ENCODE data around the gene CCNK.

Gene CCNK

GRCh38 chr14:99452968-99453367, 28.2 kb upstream of the CCNK start:
- no peak overlapping the region for H3K4me3 ChIP-seq (ENCODE audit: low read depth, low read length)
- no peak for TF ChIP-seq CTCF (IDR thresholded peaks at IDR 0.05; ENCODE audit: borderline replicate concordance, insufficient read depth, low read depth, low read length)

GRCh38 chr14:99454246-99454645, 27.0 kb upstream of the CCNK start:
- H3K4me3 ChIP-seq (ENCODE audit: low read depth, low read length) = no peak overlapping the region

GRCh38 chr14:99459481-99460100, 21.6 kb upstream of the CCNK start:
- H3K4me3 ChIP-seq (ENCODE audit: low read depth, low read length) = no peak overlapping the region
- no peak for TF ChIP-seq CTCF (IDR thresholded peaks at IDR 0.05; ENCODE audit: borderline replicate concordance, insufficient read depth, low read depth, low read length)

More at GRCh38 chr14:99454246-99454645, 27.0 kb upstream of the CCNK start:
- TF ChIP-seq CTCF (IDR thresholded peaks at IDR 0.05; ENCODE audit: borderline replicate concordance, insufficient read depth, low read depth, low read length) = no peak

- TF ChIP-seq CTCF (IDR thresholded peaks at IDR 0.05; ENCODE audit: borderline replicate concordance, insufficient read depth, low read depth, low read length) = no peak
- H3K4me3 ChIP-seq (ENCODE audit: low read depth, low read length) = no peak overlapping the region
Observed at GRCh38 chr14:99460793-99461192, 20.4 kb upstream of the CCNK start.

- no peak for TF ChIP-seq CTCF (IDR thresholded peaks at IDR 0.05; ENCODE audit: borderline replicate concordance, insufficient read depth, low read depth, low read length)
- no peak overlapping the region for H3K4me3 ChIP-seq (ENCODE audit: low read depth, low read length)
Observed at GRCh38 chr14:99461411-99462085, 19.7 kb upstream of the CCNK start.

GRCh38 chr14:99462210-99462609, 19.0 kb upstream of the CCNK start:
- no peak for TF ChIP-seq CTCF (IDR thresholded peaks at IDR 0.05; ENCODE audit: borderline replicate concordance, insufficient read depth, low read depth, low read length)
- no peak overlapping the region for H3K4me3 ChIP-seq (ENCODE audit: low read depth, low read length)

- no peak for TF ChIP-seq CTCF (IDR thresholded peaks at IDR 0.05; ENCODE audit: borderline replicate concordance, insufficient read depth, low read depth, low read length)
- H3K4me3 ChIP-seq (ENCODE audit: low read depth, low read length) = no peak overlapping the region
Observed at GRCh38 chr14:99463974-99464373, 17.2 kb upstream of the CCNK start.
